Measurements from ENCODE around the gene MARCKS. TPM values are rescaled to one million over a fixed set of nuclear protein-coding genes. Genes with fewer than 3 reads are reported as not detected.

Gene MARCKS
- total RNA-seq, 2 experiments from 2014 or later = 1.7 to 2.2 TPM

GRCh38 chr6:113830140-113830539 is 27.0 kb upstream of the MARCKS start:
- no peaks in the 10 kb centered on the region for H3K4me1 Mint-ChIP-seq
- ATAC-seq (ENCODE audit: low read depth) = no peak
- H3K27me3 Mint-ChIP-seq = peaks cover 14% of the 10 kb centered on the region
- DNase-seq = no peak
- H3K4me3 Mint-ChIP-seq = no peak overlapping the region
- POLR2A ChIA-PET = no interaction called here
- no peaks in the 10 kb centered on the region for H3K36me3 Mint-ChIP-seq
- no peak overlapping the region for H3K27ac Mint-ChIP-seq
- H3K9me3 Mint-ChIP-seq = no peaks in the 10 kb centered on the region

- no peak for DNase-seq
- POLR2A ChIA-PET = no interaction called here
- no peak overlapping the region for H3K27ac Mint-ChIP-seq
- no peak for ATAC-seq (ENCODE audit: low read depth)
- no peaks in the 10 kb centered on the region for H3K36me3 Mint-ChIP-seq
- H3K4me3 Mint-ChIP-seq = no peak overlapping the region
- H3K27me3 Mint-ChIP-seq = peaks cover 2% of the 10 kb centered on the region
- H3K4me1 Mint-ChIP-seq = no peaks in the 10 kb centered on the region
- H3K9me3 Mint-ChIP-seq = no peaks in the 10 kb centered on the region
Observed at GRCh38 chr6:113833537-113833936, 23.6 kb upstream of the MARCKS start.

GRCh38 chr6:113837170-113837569 is 20.0 kb upstream of the MARCKS start:
- H3K9me3 Mint-ChIP-seq = no peaks in the 10 kb centered on the region

GRCh38 chr6:113842165-113842564 is 15.0 kb upstream of the MARCKS start:
- no peaks in the 10 kb centered on the region for H3K36me3 Mint-ChIP-seq
- DNase-seq = no peak

More at GRCh38 chr6:113837170-113837569, 20.0 kb upstream of the MARCKS start:
- Mint-ChIP-seq H3K27ac (no peak overlapping the region), H3K4me3 (no peak overlapping the region), H3K27me3 (no peaks in the 10 kb centered on the region), H3K4me1 (no peaks in the 10 kb centered on the region), H3K36me3 (no peaks in the 10 kb centered on the region)
- no peak for ATAC-seq (ENCODE audit: low read depth)
- POLR2A ChIA-PET = no interaction called here
- no peak for DNase-seq

GRCh38 chr6:113843500-113844073 is 13.6 kb upstream of the MARCKS start:
- H3K27me3 Mint-ChIP-seq = peaks cover 15% of the 10 kb centered on the region
- POLR2A ChIA-PET = no interaction called here
- H3K9me3 Mint-ChIP-seq = no peaks in the 10 kb centered on the region
- H3K4me1 Mint-ChIP-seq = no peaks in the 10 kb centered on the region
- H3K36me3 Mint-ChIP-seq = no peaks in the 10 kb centered on the region
- no peak overlapping the region for H3K27ac Mint-ChIP-seq
- no peak for DNase-seq
- no peak for ATAC-seq (ENCODE audit: low read depth)
- no peak overlapping the region for H3K4me3 Mint-ChIP-seq

More at GRCh38 chr6:113842165-113842564, 15.0 kb upstream of the MARCKS start:
- H3K27me3 Mint-ChIP-seq = peaks cover 11% of the 10 kb centered on the region
- no peaks in the 10 kb centered on the region for H3K4me1 Mint-ChIP-seq
- POLR2A ChIA-PET = no interaction called here
- ATAC-seq (ENCODE audit: low read depth) = no peak
- no peak overlapping the region for H3K4me3 Mint-ChIP-seq
- no peak overlapping the region for H3K27ac Mint-ChIP-seq
- no peaks in the 10 kb centered on the region for H3K9me3 Mint-ChIP-seq

- Mint-ChIP-seq H3K9me3 (no peaks in the 10 kb centered on the region), H3K4me3 (no peak overlapping the region), H3K36me3 (no peaks in the 10 kb centered on the region), H3K4me1 (no peaks in the 10 kb centered on the region), H3K27me3 (peaks cover 34% of the 10 kb centered on the region), H3K27ac (no peak overlapping the region)
- POLR2A ChIA-PET = no interaction called here
- ATAC-seq (ENCODE audit: low read depth) (no peak), DNase-seq (no peak)
Observed at GRCh38 chr6:113846577-113846976, 10.6 kb upstream of the MARCKS start.

GRCh38 chr6:113847447-113847846 is 9.7 kb upstream of the MARCKS start:
- POLR2A ChIA-PET = no interaction called here
- ATAC-seq (ENCODE audit: low read depth) (no peak), DNase-seq (no peak)
- Mint-ChIP-seq H3K4me1 (no peaks in the 10 kb centered on the region), H3K4me3 (no peak overlapping the region), H3K27me3 (peaks cover 38% of the 10 kb centered on the region), H3K9me3 (no peaks in the 10 kb centered on the region), H3K27ac (no peak overlapping the region), H3K36me3 (no peaks in the 10 kb centered on the region)

GRCh38 chr6:113848280-113848679 is 8.9 kb upstream of the MARCKS start:
- Mint-ChIP-seq H3K4me3 (no peak overlapping the region), H3K9me3 (no peaks in the 10 kb centered on the region), H3K27me3 (peaks cover 47% of the 10 kb centered on the region), H3K27ac (no peak overlapping the region), H3K36me3 (no peaks in the 10 kb centered on the region), H3K4me1 (no peaks in the 10 kb centered on the region)
- POLR2A ChIA-PET = no interaction called here
- ATAC-seq (ENCODE audit: low read depth) (no peak), DNase-seq (no peak)

GRCh38 chr6:113848811-113849210 is 8.3 kb upstream of the MARCKS start:
- Mint-ChIP-seq H3K27ac (no peak overlapping the region), H3K9me3 (no peaks in the 10 kb centered on the region), H3K27me3 (peaks cover 52% of the 10 kb centered on the region), H3K4me1 (no peaks in the 10 kb centered on the region), H3K36me3 (no peaks in the 10 kb centered on the region), H3K4me3 (no peak overlapping the region)
- DNase-seq (no peak), ATAC-seq (ENCODE audit: low read depth) (no peak)
- POLR2A ChIA-PET = no interaction called here

- POLR2A ChIA-PET = no interaction called here
- Mint-ChIP-seq H3K27ac (no peak overlapping the region), H3K27me3 (peaks cover 59% of the 10 kb centered on the region), H3K4me3 (no peak overlapping the region), H3K4me1 (peaks cover 17% of the 10 kb centered on the region), H3K36me3 (no peaks in the 10 kb centered on the region), H3K9me3 (no peaks in the 10 kb centered on the region)
- ATAC-seq (ENCODE audit: low read depth) (no peak), DNase-seq (no peak)
Observed at GRCh38 chr6:113853252-113853651, 3.9 kb upstream of the MARCKS start.

- no peaks in the 10 kb centered on the region for H3K9me3 Mint-ChIP-seq
- DNase-seq (peak; percentile 27), ATAC-seq (ENCODE audit: low read depth) (no peak)
- peaks cover 18% of the 10 kb centered on the region for H3K4me1 Mint-ChIP-seq
- POLR2A ChIA-PET = interaction anchor here (0.6 to 0.7 kb wide), 2 partner anchors 246 to 1573 kb away, joined by 3 read pairs; no protein-coding TSS in a partner anchor
- H3K27me3 Mint-ChIP-seq = peaks cover 53% of the 10 kb centered on the region
- H3K27ac Mint-ChIP-seq = no peak overlapping the region
- H3K4me3 Mint-ChIP-seq = peak overlapping the region; percentile 38
- H3K36me3 Mint-ChIP-seq = no peaks in the 10 kb centered on the region
Observed at GRCh38 chr6:113854531-113855499, 2.3 kb upstream of the MARCKS start.

- POLR2A ChIA-PET = interaction anchor here (0.6 to 0.7 kb wide), 2 partner anchors 247 to 1574 kb away, joined by 3 read pairs; no protein-coding TSS in a partner anchor
- no peak for ATAC-seq (ENCODE audit: low read depth)
- Mint-ChIP-seq H3K36me3 (no peaks in the 10 kb centered on the region), H3K4me3 (peak overlapping the region; percentile 38), H3K27me3 (peaks cover 51% of the 10 kb centered on the region), H3K27ac (no peak overlapping the region), H3K9me3 (no peaks in the 10 kb centered on the region), H3K4me1 (peaks cover 18% of the 10 kb centered on the region)
- peak; percentile 26 for DNase-seq
Observed at GRCh38 chr6:113855500-113856374, 1.4 kb upstream of the MARCKS start.

GRCh38 chr6:113856375-113856624 is 845 bp upstream of the MARCKS start:
- H3K36me3 Mint-ChIP-seq = no peaks in the 10 kb centered on the region
- DNase-seq = no peak
- POLR2A ChIA-PET = no interaction called here
- no peak overlapping the region for H3K4me3 Mint-ChIP-seq
- no peak overlapping the region for H3K27ac Mint-ChIP-seq
- ATAC-seq (ENCODE audit: low read depth) = no peak
- H3K4me1 Mint-ChIP-seq = peaks cover 18% of the 10 kb centered on the region
- no peaks in the 10 kb centered on the region for H3K9me3 Mint-ChIP-seq
- H3K27me3 Mint-ChIP-seq = peaks cover 52% of the 10 kb centered on the region

Measured in activated naive CD8-positive, alpha-beta T cell treated with anti-CD3 and anti-CD28 coated beads, Interleukin-2, amount 10 ng/mL, durations not matched to agents 7 days and 5 days (primary cell).